NCI-H187 (cell line): ENCODE data around the gene CASTOR2.
A peak's percentile ranks its signal among the peaks of the same experiment; 100 is the strongest.
"Not testable (repeated sequence)": the region's sequence is repeated elsewhere in the genome, so short reads cannot be mapped to it uniquely, and the experiment has no call there.

ENCODE experiments used
- DNase-seq, 2 experiments: peaks; one replicate each; lab custom pipeline; 2025; lab: John Stamatoyannopoulos, UW

Gene CASTOR2

DNA sequence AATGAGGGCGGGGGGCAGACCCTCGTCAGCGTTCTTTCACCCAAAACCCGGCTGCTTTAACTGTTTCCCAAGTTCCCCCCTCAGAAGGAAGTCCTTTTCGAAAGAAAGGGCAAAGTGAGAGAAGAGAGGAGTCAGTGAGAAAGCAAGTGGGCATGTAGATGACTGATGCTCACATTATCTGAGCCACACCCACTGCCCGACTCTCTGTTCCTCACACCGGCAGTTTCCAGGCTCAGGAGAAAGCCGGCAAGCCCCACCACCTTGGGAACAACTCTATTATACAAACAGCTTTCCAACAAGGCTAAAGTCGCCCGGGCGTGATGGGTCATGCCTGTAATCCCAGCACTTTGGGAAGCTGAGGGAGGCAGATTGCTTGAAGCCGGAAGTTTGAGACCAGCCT is 86.0 kb downstream of the CASTOR2 start:
- DNase-seq = no peak

DNA sequence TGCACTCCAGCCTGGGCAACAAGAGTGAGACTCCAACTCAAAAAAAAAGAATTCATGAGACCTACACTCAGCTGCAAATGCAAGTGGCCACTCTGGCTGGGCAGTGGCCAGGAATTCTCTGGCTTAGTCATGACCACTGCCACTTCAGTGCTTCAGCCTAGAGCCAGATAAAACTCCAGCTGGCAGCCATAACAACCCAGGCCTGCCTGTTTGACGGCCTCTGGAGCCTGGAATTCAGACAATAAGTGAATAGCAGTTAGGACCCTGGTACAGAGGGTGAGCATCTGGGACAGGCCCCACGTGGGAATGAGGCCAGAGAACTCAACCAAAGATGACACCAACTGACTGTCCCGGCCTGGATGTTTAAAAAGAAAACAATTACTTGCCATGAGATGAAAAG is 90.2 kb downstream of the CASTOR2 start:
- no peak for DNase-seq

DNA sequence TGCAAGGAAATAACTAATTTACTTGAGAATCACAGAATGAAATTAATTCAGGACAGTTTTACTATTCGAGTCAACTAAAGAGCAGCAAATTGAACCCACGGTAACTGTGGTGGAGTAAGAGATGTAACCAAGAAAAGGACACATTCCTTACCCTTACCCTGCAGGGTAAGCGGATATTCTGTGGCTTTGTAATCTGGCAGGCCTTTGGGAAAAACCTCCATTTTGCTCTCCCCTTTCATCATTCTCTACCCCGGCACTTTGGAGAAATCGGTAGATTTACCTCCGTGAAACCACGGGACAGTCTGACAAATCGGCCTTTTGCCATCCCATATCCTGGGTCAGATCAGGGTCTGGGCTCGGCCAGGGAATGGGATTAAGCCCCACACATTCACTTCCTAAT is 90.7 kb downstream of the CASTOR2 start:
- DNase-seq = no peak

DNA sequence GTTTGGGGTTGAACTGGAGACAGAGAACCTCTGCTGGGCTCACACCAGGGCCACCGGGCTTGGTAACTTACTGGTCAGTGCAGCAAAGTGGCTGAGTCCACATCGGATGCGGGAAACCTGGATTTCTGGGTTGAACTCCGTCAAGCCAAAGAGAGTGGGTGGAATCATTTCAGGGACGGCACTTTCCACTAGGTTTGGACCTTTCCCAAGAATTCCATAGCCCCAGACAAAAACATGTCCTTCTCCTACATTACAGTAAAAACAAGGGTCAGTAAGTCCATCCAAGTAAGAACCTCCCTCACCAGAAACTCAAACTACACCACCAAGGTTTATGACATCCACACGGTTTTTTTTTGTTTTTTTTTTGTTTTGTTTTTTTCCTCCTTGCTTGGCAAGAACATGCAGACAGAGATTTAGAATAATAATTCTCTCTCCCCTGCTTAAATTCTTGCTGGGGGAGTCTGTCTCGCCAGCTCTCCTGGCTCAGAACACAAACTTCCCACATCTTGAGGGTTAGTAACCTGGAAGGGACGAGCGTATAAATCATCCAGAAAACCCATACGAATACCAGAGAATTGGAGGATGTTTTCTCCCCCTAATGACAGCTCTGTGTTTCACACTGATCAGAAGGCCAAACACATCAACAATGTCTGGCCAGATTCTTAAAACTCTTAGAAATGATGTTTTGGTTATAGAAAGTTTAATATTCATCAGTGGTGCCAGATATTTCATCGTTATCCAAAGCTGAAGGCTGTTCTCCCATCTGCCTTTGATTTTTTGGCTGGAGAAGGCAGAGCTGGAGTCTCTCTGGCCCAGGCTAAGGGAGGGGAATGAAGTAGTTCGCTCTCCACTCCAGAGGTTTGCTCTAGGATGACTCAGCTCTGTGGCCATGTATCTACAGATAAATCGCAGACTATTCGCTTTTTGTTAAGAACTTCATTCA is 91.6 kb downstream of the CASTOR2 start:
- no peak for DNase-seq

DNA sequence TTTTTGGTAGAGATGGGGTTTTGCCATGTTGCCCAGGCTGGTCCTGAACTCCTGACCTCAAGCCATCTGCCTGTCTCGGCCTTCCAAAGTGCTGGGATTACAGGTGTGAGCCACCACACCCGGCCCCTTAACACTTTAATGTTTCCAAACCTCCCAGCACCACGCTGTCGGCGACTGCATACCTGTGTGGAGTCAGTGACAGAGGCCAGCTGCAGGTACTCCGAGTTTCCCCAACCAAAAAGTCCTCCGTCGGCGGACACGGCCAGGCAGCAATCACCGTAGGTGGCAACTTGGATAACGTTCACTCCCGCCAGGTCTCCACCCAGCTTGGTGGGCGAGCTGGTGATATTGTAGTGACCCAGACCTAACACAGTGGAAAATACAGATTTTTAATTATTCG is 93.9 kb downstream of the CASTOR2 start:
- no peak for DNase-seq

DNA sequence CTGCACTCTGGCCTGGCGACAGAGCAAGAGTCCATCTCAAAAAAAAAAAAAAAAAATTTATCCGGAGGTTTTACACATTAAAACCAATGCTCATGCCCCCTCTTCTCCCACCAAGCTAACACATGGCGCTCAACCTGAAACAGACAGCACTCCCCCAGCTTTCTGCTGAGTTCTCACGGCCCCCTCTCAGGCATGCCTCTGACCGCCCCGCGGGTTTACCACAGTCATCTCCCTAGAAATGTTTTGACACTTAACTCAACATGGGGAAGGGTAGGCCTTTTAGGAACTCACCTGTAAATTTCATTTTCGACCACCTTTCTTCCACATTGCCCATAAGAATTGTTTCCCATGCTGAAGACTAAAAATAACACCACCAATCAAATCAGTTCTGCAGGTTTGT is 99.8 kb downstream of the CASTOR2 start:
- no peak for DNase-seq

DNA sequence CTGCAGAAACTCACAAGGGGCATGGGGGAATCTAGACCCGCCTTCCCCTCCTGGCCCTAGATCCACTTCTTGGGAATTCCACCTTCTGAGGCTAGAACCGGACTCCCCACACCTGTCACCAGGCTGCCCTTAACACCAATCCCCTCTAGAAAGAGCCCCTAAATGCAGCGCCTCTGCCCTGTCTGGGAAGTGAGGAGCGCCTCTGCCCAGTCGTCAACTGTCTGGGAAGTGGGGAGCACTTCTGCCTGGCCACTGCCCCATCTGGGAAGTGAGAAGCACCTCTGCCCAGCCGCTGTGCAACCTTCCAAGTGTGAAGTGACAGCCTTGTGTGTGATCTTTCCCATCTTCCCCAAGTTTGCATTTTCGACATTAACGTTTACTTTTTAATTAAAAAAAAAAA is 100.3 kb downstream of the CASTOR2 start:
- no peak for DNase-seq

DNA sequence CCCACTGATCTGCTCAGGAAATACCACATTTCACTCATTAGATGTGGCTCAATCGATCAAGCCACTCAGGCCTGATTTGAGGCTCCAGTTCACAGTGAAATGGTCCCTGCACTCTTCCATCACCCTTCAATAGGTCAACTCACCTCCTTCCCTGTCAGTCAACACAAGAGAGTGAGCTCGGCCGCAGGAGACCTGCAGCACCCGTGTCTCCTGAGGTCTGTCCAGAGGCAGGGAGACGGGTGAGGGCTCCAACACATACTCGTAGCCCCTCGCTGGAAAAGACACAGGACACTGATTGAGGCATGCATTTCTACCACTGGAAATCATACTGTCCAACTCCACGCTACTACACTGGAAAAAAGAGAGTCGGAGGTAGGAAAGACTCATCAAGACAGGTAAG is 102.0 kb downstream of the CASTOR2 start:
- DNase-seq = no peak

DNA sequence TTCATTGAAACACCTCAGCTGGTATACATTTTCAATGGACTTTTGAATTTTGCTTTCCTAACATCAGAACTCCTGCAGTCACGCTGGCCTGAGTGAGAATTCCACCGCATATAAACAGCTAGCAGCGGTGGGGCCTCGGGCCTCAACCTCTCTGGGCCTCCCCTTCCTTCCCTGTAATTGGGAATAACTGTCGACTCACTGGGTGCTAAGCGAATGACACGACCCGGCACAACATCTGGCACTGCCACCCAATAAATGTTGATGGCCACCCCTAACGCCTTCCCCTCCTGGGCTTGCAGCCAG is 108.4 kb downstream of the CASTOR2 start:
- peak in 1 of 2 experiments; percentile 6 for DNase-seq

DNA sequence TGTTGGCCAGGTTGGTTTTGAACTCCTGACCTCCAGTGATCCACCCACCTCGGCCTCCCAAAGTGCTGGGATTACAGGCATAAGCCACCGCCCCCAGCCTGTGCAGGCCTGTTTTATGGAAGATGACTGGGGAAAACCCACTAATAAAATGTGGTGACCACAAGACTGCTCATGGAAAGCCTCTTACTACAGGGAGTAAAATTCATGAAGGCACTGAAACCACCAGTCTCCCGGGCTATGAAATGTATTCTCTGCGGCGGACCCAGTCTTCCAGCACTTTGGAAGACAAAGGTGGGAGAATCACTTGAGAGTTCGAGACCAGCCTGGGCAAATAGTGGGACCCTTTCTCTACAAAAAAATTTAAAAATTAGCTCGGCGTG is 109.7 kb downstream of the CASTOR2 start:
- DNase-seq = not testable (repeated sequence)
